Right atrium auricular region (tissue), 2 donors: ENCODE data around the gene SPDYE4. TPM values are rescaled to one million over a fixed set of nuclear protein-coding genes. Genes with fewer than 3 reads are reported as not detected.

Experiments used
- DNase-seq: peaks from one replicate; pipeline ENCODE4 v3.0.0-alpha.2; 2019; ENCODE audit warnings: low spot score
- H3K27ac ChIP-seq, 2 donors: fragments of 200-600 bp; sonication (generic); 1 replicate in 1 of 2; 2 replicates in 1 of 2; pipeline ENCODE4 v1.5.1; 2016 to 2019
- H3K27me3 ChIP-seq, 2 donors: fragments of 200-600 bp; sonication (generic); one replicate each; pipeline versions ENCODE4 v1.5.1 to v1.6.0; 2017 to 2019
- H3K36me3 ChIP-seq: fragments of 200-600 bp; sonication (generic); one replicate; pipeline ENCODE4 v1.5.1; 2016
- H3K4me1 ChIP-seq, 2 donors: fragments of 200-600 bp; sonication (generic); one replicate each; pipeline versions ENCODE4 v1.5.1 to v1.6.0; 2017 to 2019
- H3K4me3 ChIP-seq, 2 donors: fragments of 200-600 bp; sonication (generic); 1 replicate in 1 of 2; 2 replicates in 1 of 2; pipeline ENCODE4 v1.5.1; 2017 to 2019; ENCODE audit warnings: mild to moderate bottlenecking in 1 of 2, moderate library complexity in 1 of 2
- H3K9me3 ChIP-seq, 2 donors: fragments of 200-600 bp; sonication (generic); one replicate each; pipeline ENCODE4 v1.5.1; 2019
- CTCF ChIP-seq, 2 donors: fragments of 200-600 bp; sonication (generic); IDR thresholded peaks; one replicate each; pipeline ENCODE4 v1.5.1; 2019; ENCODE audit warnings: antibody characterized with exemption in 2 of 2
- total RNA-seq, 2 donors: library from RNA; depleted of rRNA; stranded (reverse); fragments of >200 nt; gene quantifications; one replicate each; pipeline ENCODE4 v1.1.0, GENCODE V29; 2016

Gene SPDYE4
- total RNA-seq, 2 donors from 2014 or later: not detected

- Histone ChIP-seq H3K9me3 (no peaks in the 10 kb centered on the region), H3K27ac (no peak overlapping the region), H3K4me1 (no peaks in the 10 kb centered on the region), H3K4me3 (no peak overlapping the region), H3K27me3 (no peaks in the 10 kb centered on the region), H3K36me3 (no peaks in the 10 kb centered on the region)
- no peak for TF ChIP-seq CTCF (IDR thresholded peaks at IDR 0.05)
- peak; percentile 26 for DNase-seq
Measured at GRCh38 chr17:8755590-8756255, 2.6 kb downstream of the SPDYE4 start.

GRCh38 chr17:8754890-8755289 is 3.5 kb downstream of the SPDYE4 start:
- Histone ChIP-seq H3K27me3 (no peaks in the 10 kb centered on the region), H3K9me3 (no peaks in the 10 kb centered on the region), H3K36me3 (no peaks in the 10 kb centered on the region), H3K4me1 (no peaks in the 10 kb centered on the region), H3K27ac (no peak overlapping the region), H3K4me3 (no peak overlapping the region)
- TF ChIP-seq CTCF (IDR thresholded peaks at IDR 0.05): no peak
- peak; percentile 28 for DNase-seq

GRCh38 chr17:8753976-8754440 is 4.3 kb downstream of the SPDYE4 start:
- Histone ChIP-seq H3K36me3 (no peaks in the 10 kb centered on the region), H3K9me3 (no peaks in the 10 kb centered on the region), H3K27ac (no peak overlapping the region), H3K4me1 (no peaks in the 10 kb centered on the region), H3K27me3 (no peaks in the 10 kb centered on the region), H3K4me3 (no peak overlapping the region)
- no peak for DNase-seq
- peak in 1 of 2 donors; percentile 33 for TF ChIP-seq CTCF (IDR thresholded peaks at IDR 0.05)

GRCh38 chr17:8753136-8753975 is 5.0 kb downstream of the SPDYE4 start:
- H3K4me1 ChIP-seq: no peaks in the 10 kb centered on the region
- H3K9me3 ChIP-seq: no peaks in the 10 kb centered on the region
- H3K36me3 ChIP-seq: no peaks in the 10 kb centered on the region
- DNase-seq: peak; percentile 32
- H3K27me3 ChIP-seq: no peaks in the 10 kb centered on the region
- H3K4me3 ChIP-seq: no peak overlapping the region
- TF ChIP-seq CTCF (IDR thresholded peaks at IDR 0.05): no peak
- no peak overlapping the region for H3K27ac ChIP-seq

GRCh38 chr17:8749616-8750015 is 8.7 kb downstream of the SPDYE4 start:
- Histone ChIP-seq H3K4me3 (no peak overlapping the region), H3K36me3 (no peaks in the 10 kb centered on the region), H3K27me3 (no peaks in the 10 kb centered on the region), H3K9me3 (no peaks in the 10 kb centered on the region), H3K4me1 (peaks cover 0 to 14% of the 10 kb centered on the region in 2 donors), H3K27ac (no peak overlapping the region)
- TF ChIP-seq CTCF (IDR thresholded peaks at IDR 0.05): no peak
- DNase-seq: no peak
